Panc1 (cell line): ENCODE results near the gene PITX2. TPM values are rescaled to one million over a fixed set of nuclear protein-coding genes. Genes with fewer than 3 reads are reported as not detected.

ENCODE experiments used
- ATAC-seq: fragments of 200-7000 bp; cut with Tn5 transposase; 2 replicates; pipeline ENCODE4 v1.9.1; 2020; ENCODE audit warnings: mild to moderate bottlenecking, moderate library complexity
- BruUV-seq: library from RNA; stranded (reverse); fragments of 400-500 nt; replicated peaks from 2 replicates; lab custom pipeline; 2021; lab: Mats Ljungman, UMichigan
- CTCF ChIA-PET: fragments of 300-600 bp; sonication (Branson Sonifier 250); formaldehyde crosslinking; loops from one replicate; lab custom pipeline; 2022; ENCODE audit warnings: antibody characterized with exemption; lab: Charles Lee
- POLR2A ChIA-PET: fragments of 300-600 bp; sonication (Branson Sonifier 250); formaldehyde crosslinking; loops from one replicate; lab custom pipeline; 2022; ENCODE audit warnings: antibody characterized with exemption; lab: Charles Lee
- DNase-seq: peaks from one replicate; pipeline ENCODE4 v3.0.0-alpha.2; 2010; ENCODE audit warnings: low read depth, low spot score
- H3K27ac ChIP-seq: 2 replicates; pipeline ENCODE4 v1.5.1; 2011; ENCODE audit warnings: mild to moderate bottlenecking, low read length, inconsistent platforms
- H3K27me3 ChIP-seq: fragments of 200-500 bp; sonication (Bioruptor generic); 2 replicates; pipeline ENCODE4 v1.6.0; 2014; ENCODE audit warnings: low read length, inconsistent platforms; ENCODE audit not compliant: control insufficient read depth, insufficient read depth
- H3K36me3 ChIP-seq: fragments of 200-500 bp; sonication (Bioruptor generic); 2 replicates; pipeline ENCODE4 v1.5.1; 2014; ENCODE audit warnings: inconsistent platforms, mild to moderate bottlenecking, low read length, moderate library complexity; ENCODE audit not compliant: control insufficient read depth, insufficient read depth
- H3K4me1 ChIP-seq: 2 replicates; pipeline ENCODE4 v1.5.1; 2011; ENCODE audit warnings: inconsistent platforms, mild to moderate bottlenecking, low read length, moderate library complexity; ENCODE audit not compliant: control insufficient read depth, insufficient read depth
- H3K4me3 ChIP-seq, 2 experiments: 2 replicates each; pipeline ENCODE4 v1.5.1; 2011 to 2012; ENCODE audit warnings: low read depth in 2 of 2, low read length in 2 of 2, mild to moderate bottlenecking in 2 of 2, inconsistent platforms in 1 of 2, moderate library complexity in 1 of 2
- H3K9me3 ChIP-seq: fragments of 200-500 bp; sonication (Bioruptor generic); 2 replicates; pipeline ENCODE4 v1.5.1; 2014; ENCODE audit warnings: low read depth, mild to moderate bottlenecking, inconsistent platforms, low read length, moderate library complexity; ENCODE audit not compliant: control insufficient read depth, insufficient read depth
- POLR2AphosphoS5 ChIP-seq: IDR thresholded peaks from 2 replicates; pipeline ENCODE4 v1.6.1; 2012; ENCODE audit warnings: mild to moderate bottlenecking, low read depth, low read length, moderate library complexity
- SIN3A ChIP-seq: IDR thresholded peaks from 2 replicates; pipeline ENCODE4 v1.6.1; 2012; ENCODE audit warnings: low read depth, mild to moderate bottlenecking, low read length, moderate library complexity, borderline replicate concordance; ENCODE audit not compliant: insufficient read depth
- TCF7L2 ChIP-seq: IDR thresholded peaks from 2 replicates; pipeline ENCODE4 v1.6.1; 2011; ENCODE audit warnings: mild to moderate bottlenecking, low read depth, low read length, inconsistent platforms
- in situ Hi-C: cut with HindIII; loops from 2 replicates; pipeline ENCODE4 v1.10.0; 2016; ENCODE audit warnings: low sequenced_read_pairs, low pct_unique_long_range_greater_than_20kb
- intact Hi-C: fragments of 100-400 bp; cut with micrococcal nuclease; formaldehyde crosslinking; loops from one replicate; pipeline ENCODE4 v1.10.0; 2022; ENCODE audit not compliant: unreplicated experiment
- total RNA-seq: library from RNA; stranded (reverse); gene quantifications from one replicate; pipeline ENCODE4 v1.2.1, GENCODE V29; 2021; ENCODE audit not compliant: unreplicated experiment
- TF ChIP-seq, protein P1 (sequence below), 2 experiments: IDR thresholded peaks; 2 replicates each; pipeline ENCODE4 v1.6.1; 2011 to 2012; ENCODE audit warnings: low read depth in 2 of 2, control low read depth in 1 of 2, low read length in 1 of 2, mild to moderate bottlenecking in 1 of 2, moderate library complexity in 1 of 2; ENCODE audit not compliant: insufficient read depth in 1 of 2
- TF ChIP-seq, protein P2 (sequence below): fragments of 450-650 bp; IDR thresholded peaks from 2 replicates; pipeline ENCODE4 v1.5.1; 2017; ENCODE audit warnings: mild to moderate bottlenecking

The PITX2 gene
- total RNA-seq, 1 experiment from 2014 or later = 0.44 TPM

DNA sequence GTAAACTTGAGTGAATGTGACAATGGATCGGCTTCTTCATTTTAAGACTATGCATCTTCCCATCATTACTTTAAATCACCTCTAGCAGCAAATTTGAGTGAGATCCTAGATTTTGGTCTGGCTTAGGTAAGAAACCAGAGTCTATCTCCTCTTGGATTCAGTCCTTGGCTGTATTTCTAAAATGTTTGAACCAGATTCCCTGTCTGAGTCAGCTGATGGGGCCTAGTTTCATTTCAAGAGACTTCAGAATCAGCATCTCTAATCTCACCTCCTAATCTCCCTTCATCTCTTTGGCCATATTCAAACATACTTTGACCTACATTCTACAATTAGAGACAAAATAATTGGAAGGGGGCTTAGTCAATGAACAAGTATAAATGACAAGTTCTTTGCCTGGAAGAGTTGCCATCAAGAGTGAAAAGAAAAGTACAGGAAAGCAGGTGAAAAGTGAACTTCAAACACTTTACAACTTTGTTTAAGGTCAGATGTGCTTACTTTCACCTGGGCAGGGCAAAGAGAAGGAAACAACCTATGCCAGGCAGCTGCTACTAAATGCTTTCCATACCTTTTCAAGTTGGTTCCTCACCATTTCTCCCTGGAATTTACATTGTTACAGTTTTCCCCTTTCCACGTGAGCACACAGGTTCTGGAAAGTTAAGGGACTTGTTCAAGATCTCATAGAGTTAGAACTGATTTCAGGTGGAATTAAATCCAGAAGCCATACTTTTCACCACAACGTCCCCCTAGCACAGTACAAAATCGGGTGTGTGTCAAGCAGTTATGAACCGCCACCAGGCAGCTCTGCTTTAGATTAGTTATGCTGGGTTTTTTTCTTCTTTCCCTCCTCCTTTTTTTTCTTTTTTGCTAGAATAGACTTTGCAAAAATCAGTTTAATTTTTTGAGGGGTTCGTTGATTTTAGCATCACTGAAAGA lies 30.7 kb upstream of the PITX2 start:
- intact Hi-C loops (no loop called here), in situ Hi-C loops (no loop called here)
- TF ChIP-seq, protein P1, sequence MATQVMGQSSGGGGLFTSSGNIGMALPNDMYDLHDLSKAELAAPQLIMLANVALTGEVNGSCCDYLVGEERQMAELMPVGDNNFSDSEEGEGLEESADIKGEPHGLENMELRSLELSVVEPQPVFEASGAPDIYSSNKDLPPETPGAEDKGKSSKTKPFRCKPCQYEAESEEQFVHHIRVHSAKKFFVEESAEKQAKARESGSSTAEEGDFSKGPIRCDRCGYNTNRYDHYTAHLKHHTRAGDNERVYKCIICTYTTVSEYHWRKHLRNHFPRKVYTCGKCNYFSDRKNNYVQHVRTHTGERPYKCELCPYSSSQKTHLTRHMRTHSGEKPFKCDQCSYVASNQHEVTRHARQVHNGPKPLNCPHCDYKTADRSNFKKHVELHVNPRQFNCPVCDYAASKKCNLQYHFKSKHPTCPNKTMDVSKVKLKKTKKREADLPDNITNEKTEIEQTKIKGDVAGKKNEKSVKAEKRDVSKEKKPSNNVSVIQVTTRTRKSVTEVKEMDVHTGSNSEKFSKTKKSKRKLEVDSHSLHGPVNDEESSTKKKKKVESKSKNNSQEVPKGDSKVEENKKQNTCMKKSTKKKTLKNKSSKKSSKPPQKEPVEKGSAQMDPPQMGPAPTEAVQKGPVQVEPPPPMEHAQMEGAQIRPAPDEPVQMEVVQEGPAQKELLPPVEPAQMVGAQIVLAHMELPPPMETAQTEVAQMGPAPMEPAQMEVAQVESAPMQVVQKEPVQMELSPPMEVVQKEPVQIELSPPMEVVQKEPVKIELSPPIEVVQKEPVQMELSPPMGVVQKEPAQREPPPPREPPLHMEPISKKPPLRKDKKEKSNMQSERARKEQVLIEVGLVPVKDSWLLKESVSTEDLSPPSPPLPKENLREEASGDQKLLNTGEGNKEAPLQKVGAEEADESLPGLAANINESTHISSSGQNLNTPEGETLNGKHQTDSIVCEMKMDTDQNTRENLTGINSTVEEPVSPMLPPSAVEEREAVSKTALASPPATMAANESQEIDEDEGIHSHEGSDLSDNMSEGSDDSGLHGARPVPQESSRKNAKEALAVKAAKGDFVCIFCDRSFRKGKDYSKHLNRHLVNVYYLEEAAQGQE (IDR thresholded peaks at IDR 0.05; ENCODE audit: insufficient read depth in 1 of 2, low read depth in 2 of 2, low read length in 1 of 2) = no peak
- TF ChIP-seq, protein P2, sequence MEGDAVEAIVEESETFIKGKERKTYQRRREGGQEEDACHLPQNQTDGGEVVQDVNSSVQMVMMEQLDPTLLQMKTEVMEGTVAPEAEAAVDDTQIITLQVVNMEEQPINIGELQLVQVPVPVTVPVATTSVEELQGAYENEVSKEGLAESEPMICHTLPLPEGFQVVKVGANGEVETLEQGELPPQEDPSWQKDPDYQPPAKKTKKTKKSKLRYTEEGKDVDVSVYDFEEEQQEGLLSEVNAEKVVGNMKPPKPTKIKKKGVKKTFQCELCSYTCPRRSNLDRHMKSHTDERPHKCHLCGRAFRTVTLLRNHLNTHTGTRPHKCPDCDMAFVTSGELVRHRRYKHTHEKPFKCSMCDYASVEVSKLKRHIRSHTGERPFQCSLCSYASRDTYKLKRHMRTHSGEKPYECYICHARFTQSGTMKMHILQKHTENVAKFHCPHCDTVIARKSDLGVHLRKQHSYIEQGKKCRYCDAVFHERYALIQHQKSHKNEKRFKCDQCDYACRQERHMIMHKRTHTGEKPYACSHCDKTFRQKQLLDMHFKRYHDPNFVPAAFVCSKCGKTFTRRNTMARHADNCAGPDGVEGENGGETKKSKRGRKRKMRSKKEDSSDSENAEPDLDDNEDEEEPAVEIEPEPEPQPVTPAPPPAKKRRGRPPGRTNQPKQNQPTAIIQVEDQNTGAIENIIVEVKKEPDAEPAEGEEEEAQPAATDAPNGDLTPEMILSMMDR = no peak
- no peak for TF ChIP-seq SIN3A
- no peak for TF ChIP-seq TCF7L2
- no peak for TF ChIP-seq POLR2AphosphoS5
- no peak overlapping the region for H3K4me3 ChIP-seq
- POLR2A ChIA-PET = no interaction called here
- no TSS peak for BruUV-seq
- no peaks in the 10 kb centered on the region for H3K27me3 ChIP-seq
- ATAC-seq (no peak), DNase-seq (no peak)
- no peaks in the 10 kb centered on the region for H3K9me3 ChIP-seq
- no peaks in the 10 kb centered on the region for H3K4me1 ChIP-seq
- no peak overlapping the region for H3K27ac ChIP-seq
- CTCF ChIA-PET = no interaction called here
- no peaks in the 10 kb centered on the region for H3K36me3 ChIP-seq

DNA sequence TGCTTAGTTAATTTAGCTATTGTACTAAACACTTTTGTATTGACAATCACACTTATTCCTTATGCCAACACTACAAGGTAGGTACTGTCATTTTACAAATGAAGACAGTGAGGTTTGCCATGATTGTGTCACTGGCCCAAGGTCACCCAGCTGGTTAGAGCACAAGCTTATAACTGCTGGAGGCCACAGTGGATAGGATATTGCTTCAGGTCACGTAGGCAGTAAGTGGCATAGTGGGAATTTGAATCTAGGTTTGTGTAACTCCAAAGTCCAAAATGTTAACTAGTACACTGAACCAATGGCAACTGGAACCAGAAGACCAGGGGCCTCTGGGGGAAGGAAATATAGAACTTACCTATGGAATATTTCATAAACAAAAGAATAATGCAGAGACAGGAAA lies 21.1 kb upstream of the PITX2 start:
- no peak overlapping the region for H3K4me3 ChIP-seq
- in situ Hi-C loops = no loop called here
- no peaks in the 10 kb centered on the region for H3K9me3 ChIP-seq
- no peaks in the 10 kb centered on the region for H3K27me3 ChIP-seq
- ATAC-seq (no peak), DNase-seq (no peak)
- CTCF ChIA-PET = no interaction called here
- no peaks in the 10 kb centered on the region for H3K36me3 ChIP-seq
- no peak overlapping the region for H3K27ac ChIP-seq
- intact Hi-C loops = no loop called here
- TF ChIP-seq, protein P1 (IDR thresholded peaks at IDR 0.05; ENCODE audit: insufficient read depth in 1 of 2, low read depth in 2 of 2, low read length in 1 of 2) = no peak
- TF ChIP-seq POLR2AphosphoS5 = no peak
- TF ChIP-seq, protein P2 = no peak
- TF ChIP-seq SIN3A = no peak
- TF ChIP-seq TCF7L2 = no peak
- BruUV-seq = no TSS peak
- H3K4me1 ChIP-seq = no peaks in the 10 kb centered on the region
- POLR2A ChIA-PET = no interaction called here
